Fibroblast of villous mesenchyme (primary cell): ENCODE measurements around the gene SIRT5. TPM values are rescaled to one million over a fixed set of nuclear protein-coding genes. Genes with fewer than 3 reads are reported as not detected.

Experiments used
- DNase-seq: peaks from one replicate; pipeline ENCODE4 v3.0.0-alpha.2; 2010; ENCODE audit warnings: low read depth
- H3K4me3 ChIP-seq: 2 replicates; pipeline ENCODE4 v1.5.1; 2011; ENCODE audit warnings: low read depth, mild to moderate bottlenecking, low read length
- CTCF ChIP-seq: IDR thresholded peaks from 2 replicates; pipeline ENCODE4 v1.5.1; 2012; ENCODE audit warnings: low read depth, mild to moderate bottlenecking, low read length; ENCODE audit not compliant: insufficient read depth
- total RNA-seq: library from RNA; depleted of rRNA; stranded (reverse); fragments of >200 nt; gene quantifications from 2 replicates; pipeline ENCODE4 v1.2.3, GENCODE V29; 2012

The SIRT5 gene
- total RNA-seq, 1 donor, result 9.9 TPM

GRCh38 chr6:13604546-13605416 is 30.4 kb downstream of the SIRT5 start:
- TF ChIP-seq CTCF, result no peak
- H3K4me3 ChIP-seq, result no peak overlapping the region
- no peak for DNase-seq

- TF ChIP-seq CTCF, result no peak
- DNase-seq, result no peak
- H3K4me3 ChIP-seq, result no peak overlapping the region
These were observed 31.2 kb downstream of the SIRT5 start for GRCh38 chr6:13605634-13606033.

- TF ChIP-seq CTCF, result no peak
- no peak overlapping the region for H3K4me3 ChIP-seq
- no peak for DNase-seq
These were observed 37.3 kb downstream of the SIRT5 start for GRCh38 chr6:13611715-13612114.

GRCh38 chr6:13613029-13613594 is 38.7 kb downstream of the SIRT5 start:
- no peak for TF ChIP-seq CTCF
- DNase-seq, result no peak
- no peak overlapping the region for H3K4me3 ChIP-seq

GRCh38 chr6:13614126-13614925 is 39.9 kb downstream of the SIRT5 start:
- peak overlapping the region; percentile 100 for H3K4me3 ChIP-seq
- no peak for TF ChIP-seq CTCF
- DNase-seq, result peak; percentile 3

GRCh38 chr6:13614926-13615791 is 40.8 kb downstream of the SIRT5 start, which contains the start of gene NOL7:
Gene NOL7, plus strand, starts transcription at chr6:13615335. Its CDS starts 24 bp downstream, at chr6:13615359.
- peak; percentile 89 for TF ChIP-seq CTCF
- peak; percentile 99 for DNase-seq
- H3K4me3 ChIP-seq, result peak within 1 kb of the TSS; percentile 100
